ELR (cell line): ENCODE results near the gene HBP1.
A peak's percentile ranks its signal among the peaks of the same experiment; 100 is the strongest.
"Not testable (repeated sequence)": the region's sequence is repeated elsewhere in the genome, so short reads cannot be mapped to it uniquely, and the experiment has no call there.

ENCODE experiments used
- DNase-seq: peaks from one replicate; pipeline ENCODE4 v3.0.0-alpha.2; 2015; ENCODE audit warnings: low read depth

The HBP1 gene

DNA sequence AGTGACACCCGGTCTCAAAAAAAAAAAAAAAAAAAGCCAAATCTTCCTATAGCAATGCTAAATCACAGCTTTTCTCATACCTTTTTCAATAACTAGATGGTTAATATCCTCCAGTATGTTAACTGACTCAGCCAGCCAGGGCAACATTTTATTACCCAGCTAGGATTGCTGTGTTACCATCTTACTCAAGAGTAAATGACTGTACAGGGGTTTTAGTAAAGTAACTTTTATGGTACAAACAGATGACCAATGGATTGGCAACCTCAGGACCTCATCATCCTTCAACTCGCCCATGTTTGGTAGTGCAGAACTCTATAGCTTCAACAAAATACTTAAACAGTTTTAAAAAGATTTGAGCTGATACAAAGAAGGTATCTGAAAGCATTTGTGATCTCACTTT, 59.5 kb downstream of the HBP1 start:
- DNase-seq = peak; percentile 37

DNA sequence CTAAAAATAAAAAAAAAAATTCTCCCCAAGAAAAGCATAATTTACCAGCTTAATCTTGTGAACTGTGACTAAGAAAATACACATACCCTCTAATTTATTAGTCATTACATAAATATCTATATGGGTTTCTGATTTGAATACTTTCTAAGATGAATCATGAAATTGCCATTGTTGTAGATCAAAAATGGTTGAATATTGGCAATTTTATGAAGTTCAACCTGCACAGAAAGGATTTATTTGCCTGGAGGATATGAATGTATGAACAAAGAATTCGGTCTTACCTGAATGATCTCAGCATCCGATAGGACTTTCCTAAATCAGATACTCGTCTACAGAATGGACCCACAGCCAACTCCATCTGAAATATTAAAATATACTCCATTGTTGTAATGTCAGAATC, 61.5 kb downstream of the HBP1 start:
- DNase-seq = peak; percentile 78

DNA sequence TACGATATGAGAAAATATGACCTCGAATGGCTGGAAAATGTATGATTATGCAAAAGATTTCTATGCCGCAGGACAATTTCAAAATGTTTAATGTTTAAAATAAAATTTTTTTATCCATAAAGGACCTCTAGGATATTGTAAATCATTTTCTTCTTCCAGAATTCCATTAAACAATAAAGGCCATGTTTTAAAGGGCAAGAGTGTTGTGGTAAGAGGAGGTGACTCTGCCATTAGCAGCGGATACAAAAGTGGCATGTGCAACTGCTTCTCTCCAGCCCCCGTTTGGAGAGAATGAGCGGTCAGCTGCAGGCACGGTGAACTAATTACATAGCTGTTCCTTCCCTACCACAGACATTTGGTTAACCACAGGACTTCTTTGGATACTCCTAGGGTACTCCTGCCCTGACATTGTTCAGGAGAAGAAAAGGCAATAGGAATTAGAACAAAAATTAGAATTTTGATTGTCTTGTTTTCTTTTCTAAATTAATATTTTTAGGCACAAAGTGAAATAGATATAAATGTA, 63.8 kb downstream of the HBP1 start:
- peak; percentile 77 for DNase-seq

DNA sequence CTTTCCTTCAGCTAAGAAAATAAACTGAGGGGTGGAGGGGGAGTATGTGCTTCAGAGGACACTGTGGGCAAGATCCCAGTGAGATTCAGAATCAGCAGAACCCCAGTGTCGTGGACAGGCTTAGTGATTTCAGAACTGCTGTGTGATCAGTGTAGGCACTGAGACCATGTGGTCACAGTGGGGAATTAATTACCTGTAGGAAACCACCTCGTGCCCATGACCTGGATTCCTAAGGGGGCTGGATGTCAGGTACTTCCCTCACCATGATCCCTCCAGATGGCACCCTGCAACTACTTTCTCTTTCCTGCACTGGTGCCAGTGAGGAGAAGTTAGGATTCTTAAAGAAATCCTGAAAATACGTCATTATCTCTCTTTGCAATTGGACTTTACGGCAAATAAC, 64.4 kb downstream of the HBP1 start:
- peak; percentile 0 for DNase-seq

DNA sequence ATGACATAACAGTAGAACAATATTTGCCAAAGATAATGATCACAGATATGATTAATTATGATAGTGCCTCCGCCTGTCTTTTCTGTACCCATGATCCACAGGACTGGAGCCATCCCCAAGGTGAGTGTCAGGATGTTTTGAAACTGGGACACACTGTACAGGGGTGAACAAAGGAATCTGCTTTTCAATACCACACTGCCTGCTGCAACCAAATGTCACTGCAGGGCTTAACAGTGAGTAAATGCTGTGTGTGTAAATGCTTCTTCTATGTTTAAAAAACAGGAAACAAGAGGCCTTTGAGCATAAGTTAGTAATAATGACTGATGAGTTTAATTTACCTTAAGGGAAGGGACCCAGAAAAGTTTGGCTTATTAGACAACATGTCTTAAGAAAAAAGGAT, 65.2 kb downstream of the HBP1 start:
- DNase-seq = peak; percentile 2

DNA sequence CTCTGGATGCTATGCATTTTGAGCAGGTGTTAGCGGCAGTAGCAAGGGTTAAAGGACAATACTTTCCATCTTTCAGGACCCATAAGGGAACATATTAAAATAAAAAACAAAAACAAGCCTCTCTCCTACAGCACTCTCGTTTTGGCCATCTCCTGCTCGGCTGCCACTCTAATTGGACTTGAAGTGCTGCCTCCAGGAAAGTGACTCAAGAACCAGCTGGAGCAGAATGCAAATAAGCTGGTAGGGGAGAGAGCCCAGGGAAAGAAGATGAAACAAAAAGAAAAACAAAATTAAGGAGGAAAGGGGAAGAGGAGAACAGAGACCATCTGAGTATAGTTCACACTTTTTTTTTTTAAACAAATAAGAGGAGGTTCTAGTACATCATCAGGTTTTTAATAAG, 65.6 kb downstream of the HBP1 start:
- DNase-seq = peak; percentile 13

DNA sequence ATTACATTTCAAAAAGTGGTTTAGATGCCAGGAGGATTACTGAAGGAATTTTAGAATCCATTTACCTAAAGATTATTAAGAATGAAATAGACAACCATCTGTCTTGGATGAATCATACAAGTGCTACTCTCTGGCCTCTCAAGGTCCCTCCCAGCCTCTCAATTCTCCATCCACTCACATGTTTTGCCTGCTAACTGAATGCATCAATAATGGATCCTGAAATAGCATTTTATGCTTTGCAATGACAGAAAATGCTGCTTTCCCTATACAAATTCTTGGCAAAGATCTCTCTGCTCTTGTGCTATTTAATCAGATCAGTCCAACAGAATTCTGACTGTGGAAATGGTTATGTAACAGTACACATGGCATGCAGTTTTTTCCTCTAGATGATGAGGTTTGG, 68.1 kb downstream of the HBP1 start:
- DNase-seq = peak; percentile 7

DNA sequence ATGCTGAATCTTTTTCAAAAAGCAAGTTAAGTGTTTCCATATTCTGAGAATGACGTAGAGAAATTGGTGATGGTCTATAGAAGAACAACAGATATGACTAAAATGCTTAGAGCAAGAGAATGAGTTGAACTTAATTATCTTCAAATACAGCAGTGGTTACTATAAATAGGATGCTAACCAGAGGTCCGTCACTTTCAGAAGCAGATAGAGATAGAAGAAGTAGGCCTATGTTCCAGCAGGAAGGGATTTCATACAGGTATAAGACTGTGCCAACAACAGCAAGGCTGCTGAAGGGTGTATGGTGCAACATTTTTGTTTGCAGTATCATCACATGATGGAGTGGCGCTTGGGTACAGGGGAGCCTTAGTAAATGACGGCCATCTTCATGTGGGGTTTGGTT, 68.6 kb downstream of the HBP1 start:
- DNase-seq = no peak

DNA sequence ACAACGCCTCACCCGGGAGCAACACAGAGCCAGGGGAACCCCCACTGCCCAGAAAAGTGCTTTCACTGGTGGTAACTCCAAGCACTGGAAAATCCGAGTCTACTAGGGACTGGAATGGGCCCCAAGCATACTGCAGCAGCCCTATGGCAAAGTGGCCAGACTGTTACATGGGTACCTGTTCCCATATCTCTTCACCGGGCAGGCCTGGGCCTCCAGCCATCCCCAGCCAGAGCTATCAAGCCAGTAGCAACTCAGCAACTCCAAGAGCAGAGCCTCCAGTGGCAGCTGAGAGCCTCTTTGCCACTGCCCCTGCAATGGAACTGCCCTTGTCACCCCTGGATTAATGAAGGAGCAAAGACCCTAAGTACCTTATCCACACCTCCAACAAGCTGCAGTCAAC, 73.5 kb downstream of the HBP1 start:
- no peak for DNase-seq

DNA sequence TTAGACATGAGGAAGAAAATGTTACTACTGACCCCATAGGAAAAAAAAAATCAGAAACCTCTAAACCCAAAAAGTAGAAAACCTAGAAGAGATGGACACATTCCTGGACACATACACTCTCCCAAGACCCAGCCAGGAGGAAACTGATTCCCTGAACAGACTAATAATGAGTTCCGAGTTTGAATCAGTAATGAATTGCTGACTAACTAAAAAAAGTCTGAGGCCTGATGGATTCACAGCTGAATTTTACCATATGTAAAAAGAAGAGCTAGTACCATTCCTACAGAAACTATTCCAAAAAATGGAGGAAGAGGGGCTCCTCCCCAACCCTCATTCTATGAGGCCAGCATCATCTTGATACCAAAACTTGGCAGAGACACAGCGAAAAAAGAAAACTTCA, 75.8 kb downstream of the HBP1 start:
- DNase-seq = no peak

DNA sequence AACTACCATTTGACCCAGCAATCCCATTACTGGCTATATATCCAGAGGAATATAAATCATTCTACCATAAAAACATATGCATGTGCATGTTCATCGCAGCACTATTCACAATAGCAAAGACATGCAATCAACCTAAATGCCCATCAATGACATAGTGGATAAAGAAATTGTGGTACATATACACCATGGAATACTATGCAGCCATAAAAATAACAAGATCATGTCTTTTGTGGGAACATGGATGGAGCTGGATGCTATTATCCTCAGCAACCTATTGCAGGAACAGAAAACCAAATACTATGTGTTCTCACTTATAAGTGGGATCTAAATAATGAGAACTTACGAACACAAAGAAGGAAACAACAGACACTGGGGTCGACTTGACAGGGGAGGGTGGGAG, 78.0 kb downstream of the HBP1 start:
- not testable (repeated sequence) for DNase-seq

DNA sequence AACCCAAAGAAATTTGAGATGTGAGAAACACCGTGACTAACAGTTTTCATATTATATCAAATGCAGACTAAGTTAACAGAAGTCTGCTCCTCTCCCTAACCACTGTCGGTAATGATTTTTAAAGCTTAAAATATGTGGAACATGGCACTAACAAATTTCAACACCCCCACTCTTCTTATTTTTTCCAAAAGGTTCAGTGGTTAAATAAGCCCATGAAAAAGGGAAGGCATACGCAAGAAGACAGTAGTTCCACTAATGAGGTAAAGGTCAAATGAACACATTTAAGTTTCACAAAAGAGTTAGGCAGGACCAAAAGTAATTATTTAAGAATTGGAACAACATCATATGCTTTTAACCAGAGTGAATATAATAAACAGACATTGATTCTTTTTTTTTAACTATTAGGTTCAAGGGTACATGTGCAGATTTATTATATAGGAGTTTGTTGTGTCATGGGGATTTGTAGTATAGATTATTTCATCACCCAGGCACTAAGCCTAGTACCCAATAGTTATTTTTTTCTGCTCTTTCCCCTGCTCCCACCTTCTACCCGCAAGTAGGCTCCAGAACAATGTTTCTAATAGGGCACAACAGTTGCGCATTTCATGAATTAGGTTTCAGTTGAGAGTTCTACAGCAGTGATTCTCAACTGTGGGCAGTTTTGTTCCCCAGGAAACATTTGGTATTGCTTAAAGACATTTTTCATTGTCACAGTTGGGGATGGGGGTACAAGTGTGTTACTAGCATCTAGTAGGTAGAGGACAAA, 79.9 kb downstream of the HBP1 start:
- DNase-seq = no peak

DNA sequence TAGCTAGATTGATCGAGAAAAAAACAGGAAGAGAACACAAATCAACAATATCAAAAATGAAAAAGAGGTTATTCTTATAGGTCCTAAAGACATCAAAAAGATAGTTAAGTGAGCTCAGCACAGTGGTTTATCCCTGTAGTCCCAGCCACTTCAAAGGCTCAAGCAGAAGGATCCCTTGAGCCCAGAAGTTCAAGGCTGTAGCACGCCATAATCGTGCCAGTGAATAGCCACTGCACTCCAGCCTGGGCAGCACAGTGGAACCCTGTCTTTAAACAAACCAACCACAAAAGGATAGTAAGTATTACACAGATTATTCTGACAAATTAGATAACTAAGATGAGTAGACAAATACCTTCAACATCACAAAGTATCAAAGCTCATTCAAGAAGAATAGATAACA, 83.2 kb downstream of the HBP1 start:
- DNase-seq = no peak
